H54 (cell line): ENCODE data around the gene LTV1.
"Not testable (repeated sequence)": the region's sequence is repeated elsewhere in the genome, so short reads cannot be mapped to it uniquely, and the experiment has no call there.

ENCODE experiments used
- DNase-seq: peaks from one replicate; pipeline ENCODE4 v3.0.0; 2011; ENCODE audit warnings: low spot score, mixed read lengths; ENCODE audit not compliant: insufficient read length
- FAIRE-seq: peaks from 3 replicates; lab custom pipeline; 2011; peaks lifted over from hg19 to GRCh38; lab: Jason Lieb, UNC
- POLR2A ChIP-seq: IDR thresholded peaks from 2 replicates; pipeline ENCODE4 v1.6.1; 2011; ENCODE audit warnings: low read depth, mild to moderate bottlenecking, low read length

Gene LTV1

GRCh38 chr6:143821359-143821758 lies 21.8 kb upstream of the LTV1 start:
- TF ChIP-seq POLR2A: no peak
- DNase-seq (no peak), FAIRE-seq (no peak)

GRCh38 chr6:143822584-143823024 lies 20.5 kb upstream of the LTV1 start:
- no peak for FAIRE-seq
- no peak for TF ChIP-seq POLR2A
- DNase-seq: no peak

GRCh38 chr6:143823548-143823947 lies 19.6 kb upstream of the LTV1 start:
- DNase-seq (no peak), FAIRE-seq (no peak)
- no peak for TF ChIP-seq POLR2A

GRCh38 chr6:143828572-143828971 lies 14.6 kb upstream of the LTV1 start:
- no peak for FAIRE-seq
- TF ChIP-seq POLR2A: no peak

GRCh38 chr6:143836150-143836549 lies 7.0 kb upstream of the LTV1 start:
- no peak for FAIRE-seq
- no peak for DNase-seq

More at GRCh38 chr6:143828572-143828971, 14.6 kb upstream of the LTV1 start:
- no peak for DNase-seq

GRCh38 chr6:143838395-143838794 lies 4.7 kb upstream of the LTV1 start:
- DNase-seq (no peak), FAIRE-seq (no peak)
- no peak for TF ChIP-seq POLR2A

More at GRCh38 chr6:143836150-143836549, 7.0 kb upstream of the LTV1 start:
- TF ChIP-seq POLR2A: no peak

- FAIRE-seq: no peak
- no peak for DNase-seq
- TF ChIP-seq POLR2A: no peak
These were observed 3.9 kb upstream of the LTV1 start for GRCh38 chr6:143839196-143839595.

GRCh38 chr6:143840595-143841265 lies 2.4 kb upstream of the LTV1 start:
- FAIRE-seq: no peak
- no peak for TF ChIP-seq POLR2A

GRCh38 chr6:143842461-143842901 lies 657 bp upstream of the LTV1 start:
- DNase-seq (no peak), FAIRE-seq (no peak)
- TF ChIP-seq POLR2A: no peak

More at GRCh38 chr6:143840595-143841265, 2.4 kb upstream of the LTV1 start:
- no peak for DNase-seq

GRCh38 chr6:143843677-143843999 lies 500 bp downstream of the LTV1 start:
- no peak for TF ChIP-seq POLR2A
- no peak for DNase-seq
- FAIRE-seq: no peak

GRCh38 chr6:143844006-143844405 lies 868 bp downstream of the LTV1 start:
- FAIRE-seq: no peak
- no peak for DNase-seq
- TF ChIP-seq POLR2A: no peak

- TF ChIP-seq POLR2A: no peak
- FAIRE-seq (no peak), DNase-seq (no peak)
These were observed 1.9 kb downstream of the LTV1 start for GRCh38 chr6:143845033-143845432.

- FAIRE-seq, DNase-seq: not testable (repeated sequence)
These were observed 8.6 kb downstream of the LTV1 start for GRCh38 chr6:143851706-143852105.

GRCh38 chr6:143855057-143855456 lies 11.9 kb downstream of the LTV1 start:
- FAIRE-seq, DNase-seq: not testable (repeated sequence)

- FAIRE-seq: not testable (repeated sequence)
These were observed 13.6 kb downstream of the LTV1 start for GRCh38 chr6:143856762-143857161.

More at GRCh38 chr6:143856762-143857161, 13.6 kb downstream of the LTV1 start:
- DNase-seq: not testable (repeated sequence)
